Hepatocyte (in vitro differentiated cells): Measurements from ENCODE around the gene MICU1.

Experiments used
- EZH2 ChIP-seq: fragments of 200-600 bp; sonication (generic); IDR thresholded peaks from 2 replicates; pipeline ENCODE4 v1.6.1; 2016; ENCODE audit warnings: antibody characterized with exemption, mild to moderate bottlenecking, borderline replicate concordance
- EZH2phosphoT487 ChIP-seq: fragments of 200-600 bp; sonication (generic); IDR thresholded peaks from one replicate; pipeline ENCODE4 v1.6.1; 2018; ENCODE audit warnings: antibody characterized with exemption, mild to moderate bottlenecking, low read depth, moderate library complexity; ENCODE audit not compliant: unreplicated experiment, severe bottlenecking
- TF ChIP-seq, protein P1 (sequence below): fragments of 200-600 bp; sonication (generic); IDR thresholded peaks from 2 replicates; pipeline ENCODE4 v1.5.1; 2016; ENCODE audit warnings: antibody characterized with exemption, mild to moderate bottlenecking; ENCODE audit not compliant: poor library complexity

DNA sequence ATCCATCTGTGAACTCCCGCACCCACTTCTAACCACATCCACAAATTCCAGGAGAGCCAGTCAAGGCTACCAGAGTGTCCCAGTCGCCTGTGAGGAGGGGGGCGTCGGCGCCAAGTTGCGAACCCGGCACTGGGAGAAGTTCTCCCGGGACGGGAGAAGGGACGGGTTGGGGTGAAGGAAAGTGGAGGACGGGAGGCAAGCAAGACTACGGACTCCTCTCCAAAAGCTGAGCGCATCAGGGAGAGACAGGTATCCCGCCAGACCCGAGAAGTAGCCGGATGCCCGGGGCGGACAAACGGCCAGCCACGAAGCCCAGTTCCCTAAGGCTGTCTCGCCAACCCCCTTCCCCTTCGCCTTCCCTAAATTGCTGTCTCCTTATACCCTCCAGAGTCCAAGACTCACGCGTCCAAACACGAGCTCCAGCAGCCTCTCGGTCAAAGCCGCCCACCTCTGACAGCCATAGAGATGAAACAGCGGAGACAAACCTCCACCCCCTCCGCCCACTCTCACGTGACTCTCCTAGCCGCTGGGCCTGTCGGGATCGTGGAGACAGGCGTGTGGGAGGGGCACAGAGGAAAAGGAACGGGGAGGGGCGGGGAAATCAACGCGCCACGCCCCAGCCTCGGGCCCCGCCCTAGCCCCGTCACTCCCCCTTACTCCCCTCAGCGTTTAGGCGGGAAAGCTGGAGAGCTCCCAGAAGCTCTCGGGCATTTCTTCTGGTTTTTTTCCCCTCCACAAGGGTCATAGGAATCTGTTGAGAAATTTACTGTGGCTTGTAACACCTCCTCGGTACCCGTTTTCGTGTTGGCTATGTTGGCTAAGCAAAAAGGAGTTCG lies at the start of gene MICU1:
- TF ChIP-seq, protein P1, sequence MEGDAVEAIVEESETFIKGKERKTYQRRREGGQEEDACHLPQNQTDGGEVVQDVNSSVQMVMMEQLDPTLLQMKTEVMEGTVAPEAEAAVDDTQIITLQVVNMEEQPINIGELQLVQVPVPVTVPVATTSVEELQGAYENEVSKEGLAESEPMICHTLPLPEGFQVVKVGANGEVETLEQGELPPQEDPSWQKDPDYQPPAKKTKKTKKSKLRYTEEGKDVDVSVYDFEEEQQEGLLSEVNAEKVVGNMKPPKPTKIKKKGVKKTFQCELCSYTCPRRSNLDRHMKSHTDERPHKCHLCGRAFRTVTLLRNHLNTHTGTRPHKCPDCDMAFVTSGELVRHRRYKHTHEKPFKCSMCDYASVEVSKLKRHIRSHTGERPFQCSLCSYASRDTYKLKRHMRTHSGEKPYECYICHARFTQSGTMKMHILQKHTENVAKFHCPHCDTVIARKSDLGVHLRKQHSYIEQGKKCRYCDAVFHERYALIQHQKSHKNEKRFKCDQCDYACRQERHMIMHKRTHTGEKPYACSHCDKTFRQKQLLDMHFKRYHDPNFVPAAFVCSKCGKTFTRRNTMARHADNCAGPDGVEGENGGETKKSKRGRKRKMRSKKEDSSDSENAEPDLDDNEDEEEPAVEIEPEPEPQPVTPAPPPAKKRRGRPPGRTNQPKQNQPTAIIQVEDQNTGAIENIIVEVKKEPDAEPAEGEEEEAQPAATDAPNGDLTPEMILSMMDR, result no peak
- TF ChIP-seq EZH2 (no peak), EZH2phosphoT487 (no peak)
